ENCODE results near the gene NAMPT. TPM values are rescaled to one million over a fixed set of nuclear protein-coding genes. Genes with fewer than 3 reads are reported as not detected.
"Not testable (repeated sequence)": the region's sequence is repeated elsewhere in the genome, so short reads cannot be mapped to it uniquely, and the experiment has no call there.

Gene NAMPT
- total RNA-seq, 6 experiments from 2014 or later, result 118 to 726 (median 515) TPM

- H3K4me3 ChIP-seq, result peak overlapping the region in 2 of 3 donors; percentile 16 to 18
- H3K4me1 ChIP-seq, result peaks cover 0 to 24% (median 12%) of the 10 kb centered on the region in 4 donors
- intact Hi-C loops (cut with DNase I), result no loop called here
- no peaks in the 10 kb centered on the region for H3K9me3 ChIP-seq
- peak overlapping the region; percentile 86 to 98 (median 93) for H3K27ac ChIP-seq
- no peaks in the 10 kb centered on the region for H3K27me3 ChIP-seq
- TF ChIP-seq POLR2A (IDR thresholded peaks at IDR 0.05), result peak; percentile 35
- TF ChIP-seq CTCF (IDR thresholded peaks at IDR 0.05), result no peak
- ATAC-seq (no peak), DNase-seq (no peak)
- no peaks in the 10 kb centered on the region for H3K36me3 ChIP-seq
- WGBS (ENCODE audit: insufficient coverage, low coverage, low lambda C conversion rate, missing lambda C conversion rate), result 61% methylated on average over 7 of the region's 8 CpGs
Measured at GRCh38 chr7:106215868-106216516, 68.8 kb downstream of the NAMPT start.

GRCh38 chr7:106208944-106209343 is 75.8 kb downstream of the NAMPT start:
- WGBS (ENCODE audit: insufficient coverage, low coverage, low lambda C conversion rate, missing lambda C conversion rate), result 79% methylated on average over 3 of the region's 7 CpGs
- ATAC-seq; intact Hi-C loops (cut with DNase I): not testable (repeated sequence)

GRCh38 chr7:106206826-106207541 is 77.8 kb downstream of the NAMPT start:
- ATAC-seq (peak; percentile 96 to 100 (median 98)), DNase-seq (peak; percentile 81 to 94 (median 91))
- TF ChIP-seq POLR2A (IDR thresholded peaks at IDR 0.05) (peak; percentile 77), CTCF (IDR thresholded peaks at IDR 0.05) (no peak)
- no peaks in the 10 kb centered on the region for H3K9me3 ChIP-seq
- WGBS (ENCODE audit: insufficient coverage, low coverage, low lambda C conversion rate, missing lambda C conversion rate), result 72% methylated on average over 5 of the region's 7 CpGs
- intact Hi-C loops (cut with DNase I), result no loop called here
- no peaks in the 10 kb centered on the region for H3K27me3 ChIP-seq
- no peaks in the 10 kb centered on the region for H3K36me3 ChIP-seq
- H3K4me3 ChIP-seq, result no peak overlapping the region
- peaks cover 0 to 27% (median 9%) of the 10 kb centered on the region in 4 donors for H3K4me1 ChIP-seq
- peak overlapping the region; percentile 68 to 93 (median 91) for H3K27ac ChIP-seq

More at GRCh38 chr7:106208944-106209343, 75.8 kb downstream of the NAMPT start:
- not testable (repeated sequence) for H3K27ac ChIP-seq, H3K9me3 ChIP-seq, H3K27me3 ChIP-seq, DNase-seq, H3K36me3 ChIP-seq, H3K4me3 ChIP-seq
- peaks cover 0 to 22% (median 9%) of the 10 kb centered on the region in 4 donors for H3K4me1 ChIP-seq

GRCh38 chr7:106205621-106206222 is 79.1 kb downstream of the NAMPT start:
- TF ChIP-seq POLR2A (IDR thresholded peaks at IDR 0.05), result no peak
- TF ChIP-seq CTCF (IDR thresholded peaks at IDR 0.05), result no peak
- 73% methylated on average over 3 of the region's 3 CpGs for WGBS (ENCODE audit: insufficient coverage, low coverage, low lambda C conversion rate, missing lambda C conversion rate)
- intact Hi-C loops (cut with DNase I), result no loop called here
- Histone ChIP-seq H3K27ac (peak overlapping the region in 2 of 3 donors; percentile 91 to 93), H3K27me3 (no peaks in the 10 kb centered on the region), H3K4me3 (no peak overlapping the region), H3K36me3 (no peaks in the 10 kb centered on the region), H3K4me1 (peaks cover 0 to 37% (median 9%) of the 10 kb centered on the region in 4 donors), H3K9me3 (no peaks in the 10 kb centered on the region)
- DNase-seq, result no peak
- ATAC-seq, result no peak

- H3K4me3 ChIP-seq, result no peak overlapping the region
- no peaks in the 10 kb centered on the region for H3K9me3 ChIP-seq
- H3K27ac ChIP-seq, result no peak overlapping the region
- H3K27me3 ChIP-seq, result no peaks in the 10 kb centered on the region
- ATAC-seq, result no peak
- H3K36me3 ChIP-seq, result no peaks in the 10 kb centered on the region
- no peak for TF ChIP-seq POLR2A (IDR thresholded peaks at IDR 0.05)
- no peak for TF ChIP-seq CTCF (IDR thresholded peaks at IDR 0.05)
- intact Hi-C loops (cut with DNase I), result no loop called here
- peaks cover 0 to 56% (median 18%) of the 10 kb centered on the region in 4 donors for H3K4me1 ChIP-seq
- no peak for DNase-seq
- WGBS (ENCODE audit: insufficient coverage, low coverage, low lambda C conversion rate, missing lambda C conversion rate), result 71% methylated on average over 1 of the region's 1 CpG
Measured at GRCh38 chr7:106203473-106203872, 81.3 kb downstream of the NAMPT start.

Data from right lobe of liver (tissue), 6 donors.